Heart left ventricle (tissue), 16 donors: ENCODE measurements around the gene SPATA24. TPM values are rescaled to one million over a fixed set of nuclear protein-coding genes. Genes with fewer than 3 reads are reported as not detected.

ENCODE experiments used
- ATAC-seq, 4 donors: fragments of 200-7000 bp; cut with Tn5 transposase; one replicate each; pipeline ENCODE4 v1.9.1; 2020 to 2022; ENCODE audit warnings: moderate library complexity in 4 of 4, mild to moderate bottlenecking in 3 of 4, moderate number of reproducible peaks in 1 of 4
- DNase-seq, 5 donors: peaks; one replicate each; pipeline ENCODE4 v3.0.0-alpha.2; 2020
- H3K27ac ChIP-seq, 12 donors: fragments of 200-600 bp; sonication (generic) in 4 of 12; one replicate each; pipeline versions ENCODE4 v1.5.0 to v1.8.0; 2016 to 2022; ENCODE audit warnings: mild to moderate bottlenecking in 2 of 12
- H3K27me3 ChIP-seq, 9 donors: fragments of 200-600 bp; sonication (generic) in 2 of 9; one replicate each; pipeline versions ENCODE4 v1.5.1 to v1.8.0; 2016 to 2022; ENCODE audit warnings: mild to moderate bottlenecking in 3 of 9
- H3K36me3 ChIP-seq, 9 donors: fragments of 200-600 bp; sonication (generic) in 2 of 9; one replicate each; pipeline versions ENCODE4 v1.5.0 to v1.8.0; 2018 to 2022; ENCODE audit warnings: mild to moderate bottlenecking in 2 of 9
- H3K4me1 ChIP-seq, 12 donors: fragments of 200-600 bp; sonication (generic) in 4 of 12; one replicate each; pipeline versions ENCODE4 v1.5.0 to v1.8.0; 2016 to 2022; ENCODE audit warnings: mild to moderate bottlenecking in 3 of 12
- H3K4me3 ChIP-seq, 12 donors: fragments of 200-600 bp; sonication (generic) in 4 of 12; one replicate each; pipeline versions ENCODE4 v1.5.0 to v1.8.0; 2017 to 2022; ENCODE audit warnings: mild to moderate bottlenecking in 9 of 12, moderate library complexity in 4 of 12
- H3K9me3 ChIP-seq, 12 donors: fragments of 200-600 bp; sonication (generic) in 4 of 12; one replicate each; pipeline versions ENCODE4 v1.5.0 to v1.8.0; 2016 to 2022; ENCODE audit warnings: mild to moderate bottlenecking in 1 of 12
- POLR2A ChIP-seq, 2 donors: fragments of 450-650 bp; IDR thresholded peaks; one replicate each; pipeline ENCODE4 v1.6.1; 2017; ENCODE audit warnings: antibody characterized with exemption in 2 of 2, mild to moderate bottlenecking in 2 of 2, moderate library complexity in 2 of 2
- WGBS, 4 donors: extraction: QIAGEN DNeasy Blood & Tissue Kit in 2 of 4; methylation state at CpG; one replicate each; pipeline versions ENCODE4 v1.1.5 to v1.1.7; 2013 to 2018; 5-methylcytosine and 5-hydroxymethylcytosine counted together
- intact Hi-C, 10 donors: fragments of 100-400 bp; cut with DNase I; formaldehyde crosslinking; loops; one replicate each; pipeline versions ENCODE4 v1.11.1 to v1.14.2; 2022
- long read RNA-seq, 3 donors: library from polyadenylated mRNA; unstranded; transcript quantifications; one replicate each; pipeline ENCODE4 v2.0.0, GENCODE V29; 2020 to 2021
- polyA plus RNA-seq, 2 donors: library from polyadenylated mRNA; stranded (reverse); fragments of 200-250 nt; gene quantifications; one replicate each; pipeline ENCODE4 v1.2.3, GENCODE V29; 2013
- total RNA-seq, 9 donors: library from RNA; depleted of rRNA in 2 of 9; stranded (reverse); fragments of >200 nt in 2 of 9; fragmentation: NEBNext Ultra II Directional in 3 of 9; extraction: Animal tissue kit (Norgen Biotek cat#: 25700) in 3 of 9; gene quantifications; one replicate each; pipeline versions ENCODE4 v1.1.0 to v1.2.4, GENCODE V29; 2016 to 2023
- TF ChIP-seq, protein P1 (sequence below), 12 donors: fragments of 200-600 bp; sonication (generic) in 4 of 12; IDR thresholded peaks; one replicate each; pipeline versions ENCODE4 v1.5.0 to v1.8.0; 2018 to 2022; ENCODE audit warnings: antibody characterized with exemption in 12 of 12, mild to moderate bottlenecking in 5 of 12
- donor health status: ischemic (EF 13 %, LVEDD 7.1; RV severe dilation, severe dysfunction).
- donor health status: healthy with polysubstance abuse.
- donor health status: DM: no; HTN: yes; CAD: no.
- donor health status: DM: no; HTN: no; CAD: no.
- donor health status: ischemic (EF 25% LVEDD 6.9; RV normal size, moderate dysfunction).
- donor health status: ischemic (EF 25% LVEDD 5.7; RV mildly dilated, moderate dysfunction).
- donor health status: healthy.
- donor health status: DM: yes; HTN: yes; CAD: no.
- donor health status: ischemic (EF 35%, LVEDD 5.7; RV mildly dilated, moderate dysfunction).
- donor health status: nonischemic (EF 11% LVEDD 7.7; RV severe dilation, severe dysfunction).
- donor health status: DM: yes; HTN: yes; CAD: no.
- donor health status: PGD.
- donor health status: ischemic (EF 29% LVEDD 5.4; RV normal size, mild dysfunction).
- donor health status: nonischemic (EF 23%, LVEDD 6.1; RV moderate dilation, normal function).

The SPATA24 gene, protein sequence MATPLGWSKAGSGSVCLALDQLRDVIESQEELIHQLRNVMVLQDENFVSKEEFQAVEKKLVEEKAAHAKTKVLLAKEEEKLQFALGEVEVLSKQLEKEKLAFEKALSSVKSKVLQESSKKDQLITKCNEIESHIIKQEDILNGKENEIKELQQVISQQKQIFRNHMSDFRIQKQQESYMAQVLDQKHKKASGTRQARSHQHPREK
- total RNA-seq, result 10 to 100 TPM; 10.7 to 25.9 (median 16.0) TPM
- polyA plus RNA-seq, result 10 to 100 TPM; 12.6 to 37.8 TPM
- long read RNA-seq, donor 1, partial matches to known transcripts, result 0 of 7 reads
- long read RNA-seq, donor 1, other reads (novel, unspliced or antisense), result 0 of 7 reads
- long read RNA-seq, donor 2, partial matches to known transcripts, result 0 of 4 reads
- long read RNA-seq, donor 2, other reads (novel, unspliced or antisense), result 0 of 4 reads
- long read RNA-seq, donor 3, partial matches to known transcripts, result 0 of 4 reads
- long read RNA-seq, donor 3, other reads (novel, unspliced or antisense), result 1 of 4 reads

GRCh38 chr5:139403787-139404483 lies at the start of gene SPATA24:
SPATA24 (minus strand) TSS chr5:139404089; CDS start chr5:139404060, 29 bp downstream.
- Histone ChIP-seq H3K27ac (peak within 1 kb of the TSS; percentile 81 to 96 (median 89)), H3K36me3 (peaks cover 0 to 12% (median 0%) of the 10 kb centered on the region in 9 donors), H3K4me3 (peak within 1 kb of the TSS; percentile 6 to 66 (median 57)), H3K4me1 (peaks cover 0 to 28% (median 15%) of the 10 kb centered on the region in 12 donors), H3K27me3 (no peaks in the 10 kb centered on the region), H3K9me3 (no peaks in the 10 kb centered on the region)
- TF ChIP-seq, protein P1, sequence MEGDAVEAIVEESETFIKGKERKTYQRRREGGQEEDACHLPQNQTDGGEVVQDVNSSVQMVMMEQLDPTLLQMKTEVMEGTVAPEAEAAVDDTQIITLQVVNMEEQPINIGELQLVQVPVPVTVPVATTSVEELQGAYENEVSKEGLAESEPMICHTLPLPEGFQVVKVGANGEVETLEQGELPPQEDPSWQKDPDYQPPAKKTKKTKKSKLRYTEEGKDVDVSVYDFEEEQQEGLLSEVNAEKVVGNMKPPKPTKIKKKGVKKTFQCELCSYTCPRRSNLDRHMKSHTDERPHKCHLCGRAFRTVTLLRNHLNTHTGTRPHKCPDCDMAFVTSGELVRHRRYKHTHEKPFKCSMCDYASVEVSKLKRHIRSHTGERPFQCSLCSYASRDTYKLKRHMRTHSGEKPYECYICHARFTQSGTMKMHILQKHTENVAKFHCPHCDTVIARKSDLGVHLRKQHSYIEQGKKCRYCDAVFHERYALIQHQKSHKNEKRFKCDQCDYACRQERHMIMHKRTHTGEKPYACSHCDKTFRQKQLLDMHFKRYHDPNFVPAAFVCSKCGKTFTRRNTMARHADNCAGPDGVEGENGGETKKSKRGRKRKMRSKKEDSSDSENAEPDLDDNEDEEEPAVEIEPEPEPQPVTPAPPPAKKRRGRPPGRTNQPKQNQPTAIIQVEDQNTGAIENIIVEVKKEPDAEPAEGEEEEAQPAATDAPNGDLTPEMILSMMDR (IDR thresholded peaks at IDR 0.05), result no peak
- TF ChIP-seq POLR2A (IDR thresholded peaks at IDR 0.05), result peak in 1 of 2 donors; percentile 33
- DNase-seq (peak; percentile 98 to 99 (median 98)), ATAC-seq (peak; percentile 96 to 98 (median 97))
- intact Hi-C loops, result loop anchor here in 1 of 10 donors (5.0 kb wide), 1 partner anchor 62 kb away; the partner anchor contains the start of gene PAIP2
- WGBS, 4 donors, result 0 to 1% (median 0%) methylated on average over 28 to 41 of the region's 41 CpGs

DNA sequence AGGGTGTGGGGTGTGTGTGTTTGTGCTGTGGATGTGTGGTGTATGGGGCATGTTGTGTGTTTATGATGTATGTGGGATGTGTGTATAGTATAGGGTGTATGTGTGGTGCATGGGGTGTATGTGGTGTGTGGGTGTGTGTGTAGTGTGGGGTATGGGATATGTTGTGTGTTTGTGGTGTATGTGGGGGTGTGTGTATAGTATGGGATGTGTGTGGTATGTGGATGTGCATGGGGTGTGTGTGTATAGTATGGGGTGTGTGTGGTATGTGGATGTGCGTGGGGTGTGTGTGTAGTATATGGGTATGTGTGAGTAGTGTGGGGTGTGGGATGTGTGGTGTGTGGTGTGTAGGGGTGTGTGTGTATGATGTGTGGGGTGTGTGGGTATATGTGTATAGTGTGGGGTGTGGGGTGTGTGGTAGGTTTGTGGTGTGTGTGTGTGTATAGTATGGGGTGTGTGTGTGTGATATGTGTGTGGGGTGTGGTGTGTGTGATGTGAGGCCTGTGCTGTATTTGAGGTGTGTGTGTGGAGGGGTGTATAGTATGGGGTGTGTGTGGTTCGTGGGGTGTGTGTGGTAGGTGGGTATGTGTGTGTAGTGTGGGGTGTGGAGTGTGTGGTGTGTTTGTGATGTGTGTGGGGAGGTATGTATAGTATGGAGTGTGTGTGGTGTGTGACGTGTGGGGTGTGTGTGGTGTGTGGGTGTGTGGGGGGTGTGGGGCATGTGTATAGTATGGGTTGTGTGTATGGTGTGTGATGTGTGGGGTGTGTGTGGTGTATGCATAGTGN lies 48.2 kb upstream of the SPATA24 start:
- intact Hi-C loops, result no loop called here
- Histone ChIP-seq H3K36me3 (peaks cover 0 to 46% (median 16%) of the 10 kb centered on the region in 9 donors), H3K4me1 (peaks cover 0 to 7% (median 1%) of the 10 kb centered on the region in 12 donors), H3K27me3 (no peaks in the 10 kb centered on the region), H3K4me3 (no peak overlapping the region), H3K27ac (no peak overlapping the region), H3K9me3 (no peaks in the 10 kb centered on the region)
- peak in 2 of 4 donors; percentile 28 to 35 for ATAC-seq
- no peak for DNase-seq
- 82 to 90% (median 83%) methylated on average over 3 of the region's 3 CpGs for WGBS, 4 donors
- TF ChIP-seq POLR2A (IDR thresholded peaks at IDR 0.05), result no peak
- TF ChIP-seq, protein P1 (IDR thresholded peaks at IDR 0.05), result no peak

DNA sequence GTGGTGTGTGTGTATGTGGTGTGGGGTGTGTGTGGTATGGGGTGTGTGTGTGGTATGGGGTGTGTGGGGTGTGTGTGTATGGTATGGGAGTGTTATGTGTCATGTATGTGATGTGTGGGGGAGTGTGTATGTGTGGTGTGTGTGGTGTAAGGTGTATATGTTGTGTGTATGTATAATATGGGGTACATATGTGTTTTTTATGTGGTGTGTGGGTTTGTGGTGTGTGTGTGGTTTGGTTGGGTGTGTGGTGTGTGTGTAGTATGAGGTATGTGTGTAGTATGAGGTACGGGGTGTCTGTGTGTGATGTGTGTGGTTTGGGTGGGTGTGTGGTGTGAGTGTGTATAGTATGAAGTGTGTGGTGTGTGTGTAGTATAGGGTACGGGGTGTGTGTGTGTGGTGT lies 47.3 kb upstream of the SPATA24 start:
- WGBS, 4 donors, result 90 to 96% (median 93%) methylated on average over 2 of the region's 2 CpGs
- intact Hi-C loops, result no loop called here
- Histone ChIP-seq H3K27ac (no peak overlapping the region), H3K36me3 (peaks cover 0 to 39% (median 10%) of the 10 kb centered on the region in 9 donors), H3K9me3 (no peaks in the 10 kb centered on the region), H3K4me1 (peaks cover 0 to 11% (median 1%) of the 10 kb centered on the region in 12 donors), H3K27me3 (no peaks in the 10 kb centered on the region), H3K4me3 (no peak overlapping the region)
- ATAC-seq (no peak), DNase-seq (no peak)
- TF ChIP-seq, protein P1 (IDR thresholded peaks at IDR 0.05), result no peak
- no peak for TF ChIP-seq POLR2A (IDR thresholded peaks at IDR 0.05)
